ENCODE results near the gene MYO1E. TPM values are rescaled to one million over a fixed set of nuclear protein-coding genes. Genes with fewer than 3 reads are reported as not detected.

The MYO1E gene
- total and polyA plus RNA-seq, 2 of the 4 experiments (the other 2 are of a cell fraction): 13.4 to 37.3 TPM

- DNase-seq: no peak
- ChIA-PET POLR2A (ENCODE audit: unreplicated experiment) (no interaction called here), CTCF (interaction anchor here (1.1 kb wide), 1 partner anchor 21 kb away, joined by 3 read pairs; no protein-coding TSS in a partner anchor)
- Histone ChIP-seq H3K27ac (ENCODE audit: insufficient read depth, low read length) (no peak overlapping the region), H2BK15ac (ENCODE audit: low read depth, low read length) (no peak overlapping the region), H3K9ac (ENCODE audit: low read depth, low read length) (no peak overlapping the region), H3K4me1 (ENCODE audit: control insufficient read depth, insufficient read depth, low read length) (no peaks in the 10 kb centered on the region), H3K36me3 (ENCODE audit: control insufficient read depth, insufficient read depth, low read length) (no peaks in the 10 kb centered on the region), H3K56ac (ENCODE audit: extremely low read depth, insufficient read depth, low read length) (no peak overlapping the region), H4K8ac (ENCODE audit: low read depth in 2 of 2, low read length in 2 of 2) (no peak overlapping the region), H2AK9ac (replicated peaks; ENCODE audit: low read depth, low read length, poor library complexity) (no peak overlapping the region), H2AFZ (replicated peaks; ENCODE audit: low read length, poor library complexity) (no peak overlapping the region), H3K23ac (ENCODE audit: low read depth, low read length) (no peak overlapping the region), H4K91ac (ENCODE audit: insufficient read depth, low read depth, low read length) (no peak overlapping the region), H4K5ac (ENCODE audit: low read depth, low read length) (no peak overlapping the region), H4K20me1 (ENCODE audit: insufficient read depth, low read length) (no peaks in the 10 kb centered on the region), H3K9me3 (ENCODE audit: control insufficient read depth, insufficient read depth, low read length) (no peaks in the 10 kb centered on the region), H2BK5ac (ENCODE audit: low read depth, low read length, poor library complexity, severe bottlenecking) (no peak overlapping the region), H3K14ac (replicated peaks; ENCODE audit: low read depth, low read length) (no peak overlapping the region), H3K27me3 (ENCODE audit: control insufficient read depth, insufficient read depth, low read length) (peaks cover 21% of the 10 kb centered on the region), H2AK5ac (ENCODE audit: low read depth, low read length) (no peak overlapping the region), H3K4me3 (ENCODE audit: insufficient read depth, low read depth, low read length) (no peak overlapping the region), H3K18ac (ENCODE audit: low read depth, low read length) (no peak overlapping the region), H2BK20ac (ENCODE audit: low read depth, low read length) (no peak overlapping the region), H3K79me1 (ENCODE audit: low read depth in 1 of 2, low read length in 2 of 2) (no peaks in the 10 kb centered on the region), H3K4me2 (ENCODE audit: low read depth, low read length) (no peak overlapping the region), H3K4ac (ENCODE audit: low read depth, low read length) (no peak overlapping the region), H2BK120ac (ENCODE audit: low read depth, low read length) (no peak overlapping the region), H3K9me1 (ENCODE audit: insufficient read depth, low read length) (no peaks in the 10 kb centered on the region)
- BruUV-seq (replicated peaks): no TSS peak
- in situ Hi-C loops (cut with MboI; ENCODE audit: low sequenced_read_pairs): no loop called here
- TF ChIP-seq CHD1 (IDR thresholded peaks at IDR 0.05; ENCODE audit: low read depth, low read length) (no peak), MXI1 (IDR thresholded peaks at IDR 0.05; ENCODE audit: borderline replicate concordance, low read depth, low read length) (no peak), MAFK (IDR thresholded peaks at IDR 0.05; ENCODE audit: low read depth, low read length) (no peak), SMC3 (IDR thresholded peaks at IDR 0.05; ENCODE audit: low read depth, low read length) (no peak), BHLHE40 (IDR thresholded peaks at IDR 0.05; ENCODE audit: low read depth, low read length) (no peak), NFE2L2 (IDR thresholded peaks at IDR 0.05; ENCODE audit: low read depth, low read length) (no peak), FOS (IDR thresholded peaks at IDR 0.05; ENCODE audit: low read depth, low read length) (no peak), CEBPB (IDR thresholded peaks at IDR 0.05; ENCODE audit: low read depth, low read length) (no peak), MAZ (IDR thresholded peaks at IDR 0.05; ENCODE audit: borderline replicate concordance, low read depth, low read length) (no peak), RAD21 (IDR thresholded peaks at IDR 0.05; ENCODE audit: low read length) (no peak), POLR2A (IDR thresholded peaks at IDR 0.05; ENCODE audit: low read depth, low read length) (no peak), RCOR1 (IDR thresholded peaks at IDR 0.05; ENCODE audit: insufficient replicate concordance, low read length) (no peak), RFX5 (IDR thresholded peaks at IDR 0.05; ENCODE audit: low read depth, low read length) (no peak)
- TF ChIP-seq, protein P1, sequence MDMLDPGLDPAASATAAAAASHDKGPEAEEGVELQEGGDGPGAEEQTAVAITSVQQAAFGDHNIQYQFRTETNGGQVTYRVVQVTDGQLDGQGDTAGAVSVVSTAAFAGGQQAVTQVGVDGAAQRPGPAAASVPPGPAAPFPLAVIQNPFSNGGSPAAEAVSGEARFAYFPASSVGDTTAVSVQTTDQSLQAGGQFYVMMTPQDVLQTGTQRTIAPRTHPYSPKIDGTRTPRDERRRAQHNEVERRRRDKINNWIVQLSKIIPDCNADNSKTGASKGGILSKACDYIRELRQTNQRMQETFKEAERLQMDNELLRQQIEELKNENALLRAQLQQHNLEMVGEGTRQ (IDR thresholded peaks at IDR 0.05; ENCODE audit: low read depth, low read length): no peak
- TF ChIP-seq, protein P2, sequence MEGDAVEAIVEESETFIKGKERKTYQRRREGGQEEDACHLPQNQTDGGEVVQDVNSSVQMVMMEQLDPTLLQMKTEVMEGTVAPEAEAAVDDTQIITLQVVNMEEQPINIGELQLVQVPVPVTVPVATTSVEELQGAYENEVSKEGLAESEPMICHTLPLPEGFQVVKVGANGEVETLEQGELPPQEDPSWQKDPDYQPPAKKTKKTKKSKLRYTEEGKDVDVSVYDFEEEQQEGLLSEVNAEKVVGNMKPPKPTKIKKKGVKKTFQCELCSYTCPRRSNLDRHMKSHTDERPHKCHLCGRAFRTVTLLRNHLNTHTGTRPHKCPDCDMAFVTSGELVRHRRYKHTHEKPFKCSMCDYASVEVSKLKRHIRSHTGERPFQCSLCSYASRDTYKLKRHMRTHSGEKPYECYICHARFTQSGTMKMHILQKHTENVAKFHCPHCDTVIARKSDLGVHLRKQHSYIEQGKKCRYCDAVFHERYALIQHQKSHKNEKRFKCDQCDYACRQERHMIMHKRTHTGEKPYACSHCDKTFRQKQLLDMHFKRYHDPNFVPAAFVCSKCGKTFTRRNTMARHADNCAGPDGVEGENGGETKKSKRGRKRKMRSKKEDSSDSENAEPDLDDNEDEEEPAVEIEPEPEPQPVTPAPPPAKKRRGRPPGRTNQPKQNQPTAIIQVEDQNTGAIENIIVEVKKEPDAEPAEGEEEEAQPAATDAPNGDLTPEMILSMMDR (conservative IDR thresholded peaks at IDR 0.05; ENCODE audit: low read depth, low read length): no peak
- TF ChIP-seq, protein P3, sequence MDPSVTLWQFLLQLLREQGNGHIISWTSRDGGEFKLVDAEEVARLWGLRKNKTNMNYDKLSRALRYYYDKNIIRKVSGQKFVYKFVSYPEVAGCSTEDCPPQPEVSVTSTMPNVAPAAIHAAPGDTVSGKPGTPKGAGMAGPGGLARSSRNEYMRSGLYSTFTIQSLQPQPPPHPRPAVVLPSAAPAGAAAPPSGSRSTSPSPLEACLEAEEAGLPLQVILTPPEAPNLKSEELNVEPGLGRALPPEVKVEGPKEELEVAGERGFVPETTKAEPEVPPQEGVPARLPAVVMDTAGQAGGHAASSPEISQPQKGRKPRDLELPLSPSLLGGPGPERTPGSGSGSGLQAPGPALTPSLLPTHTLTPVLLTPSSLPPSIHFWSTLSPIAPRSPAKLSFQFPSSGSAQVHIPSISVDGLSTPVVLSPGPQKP (IDR thresholded peaks at IDR 0.05; ENCODE audit: borderline replicate concordance, low read depth, low read length): no peak
- ATAC-seq (ENCODE audit: low read depth): no peak
- WGBS, 2 experiments (ENCODE audit: extremely low coverage in 2 of 2, insufficient read length in 1 of 2): 60% methylated on average over 1 of the region's 3 CpGs; no CpG with 5 or more reads in 1 of the 2 experiments
- dilution Hi-C loops (cut with HindIII; ENCODE audit: low sequenced_read_pairs, unreplicated experiment): no loop called here
- intact Hi-C loops (cut with micrococcal nuclease): no loop called here
Measured at GRCh38 chr15:59420108-59420507, 47.4 kb upstream of the MYO1E start.

All from IMR-90 (cell line).